GM20000 (cell line): ENCODE data around the gene PRTN3.

Source experiments
- DNase-seq: peaks from one replicate; pipeline ENCODE4 v3.0.0; 2012; ENCODE audit warnings: low spot score
- CTCF ChIP-seq: IDR thresholded peaks from 2 replicates; pipeline ENCODE4 v1.5.1; 2012; ENCODE audit warnings: mild to moderate bottlenecking, control low read depth; ENCODE audit errors: extremely low read depth, missing control alignments

PRTN3 gene

GRCh38 chr19:879711-880438 is 39.1 kb downstream of the PRTN3 start:
- no peak for TF ChIP-seq CTCF
- no peak for DNase-seq

- no peak for TF ChIP-seq CTCF
- no peak for DNase-seq
Measured at GRCh38 chr19:881385-882071, 40.7 kb downstream of the PRTN3 start.

- no peak for DNase-seq
- no peak for TF ChIP-seq CTCF
Measured at GRCh38 chr19:882871-883497, 42.2 kb downstream of the PRTN3 start.

DNA sequence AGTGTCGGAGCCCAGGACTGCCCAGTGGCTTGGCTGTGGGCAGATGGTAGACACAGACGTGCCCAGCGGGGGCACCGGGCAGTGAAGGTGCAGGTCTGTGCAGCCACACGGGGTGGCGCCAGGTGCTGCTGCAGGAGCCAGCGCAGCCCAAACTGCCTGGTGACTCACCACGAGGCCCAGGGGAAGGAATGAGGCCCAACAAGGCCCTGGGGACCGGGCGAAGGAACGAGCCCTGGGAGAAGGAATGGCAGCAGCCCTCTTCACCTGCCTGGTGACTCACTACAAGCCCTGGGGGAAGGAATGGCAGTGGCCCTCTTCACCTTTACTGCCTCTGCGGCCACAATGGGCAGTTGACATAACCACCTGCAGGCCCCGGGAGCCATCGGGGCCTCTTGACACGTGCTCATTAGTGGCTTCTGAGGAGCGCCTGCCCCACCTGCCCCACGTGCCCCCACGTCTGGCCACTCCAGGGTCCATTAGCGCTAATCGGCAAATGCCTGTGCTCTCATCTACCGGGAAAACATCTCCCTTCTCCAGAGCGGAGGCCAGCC is 42.9 kb downstream of the PRTN3 start:
- DNase-seq, result no peak
- no peak for TF ChIP-seq CTCF

GRCh38 chr19:884420-885211 is 43.8 kb downstream of the PRTN3 start:
- TF ChIP-seq CTCF, result no peak
- no peak for DNase-seq

- DNase-seq, result no peak
- TF ChIP-seq CTCF, result no peak
Measured at GRCh38 chr19:885536-886224, 44.9 kb downstream of the PRTN3 start.
